NCI-H345 (cell line): ENCODE measurements around the gene PSMA4.
"Not testable (repeated sequence)": the region's sequence is repeated elsewhere in the genome, so short reads cannot be mapped to it uniquely, and the experiment has no call there.

Experiments used
- DNase-seq: peaks from one replicate; lab custom pipeline; 2025; lab: John Stamatoyannopoulos, UW

The PSMA4 gene

DNA sequence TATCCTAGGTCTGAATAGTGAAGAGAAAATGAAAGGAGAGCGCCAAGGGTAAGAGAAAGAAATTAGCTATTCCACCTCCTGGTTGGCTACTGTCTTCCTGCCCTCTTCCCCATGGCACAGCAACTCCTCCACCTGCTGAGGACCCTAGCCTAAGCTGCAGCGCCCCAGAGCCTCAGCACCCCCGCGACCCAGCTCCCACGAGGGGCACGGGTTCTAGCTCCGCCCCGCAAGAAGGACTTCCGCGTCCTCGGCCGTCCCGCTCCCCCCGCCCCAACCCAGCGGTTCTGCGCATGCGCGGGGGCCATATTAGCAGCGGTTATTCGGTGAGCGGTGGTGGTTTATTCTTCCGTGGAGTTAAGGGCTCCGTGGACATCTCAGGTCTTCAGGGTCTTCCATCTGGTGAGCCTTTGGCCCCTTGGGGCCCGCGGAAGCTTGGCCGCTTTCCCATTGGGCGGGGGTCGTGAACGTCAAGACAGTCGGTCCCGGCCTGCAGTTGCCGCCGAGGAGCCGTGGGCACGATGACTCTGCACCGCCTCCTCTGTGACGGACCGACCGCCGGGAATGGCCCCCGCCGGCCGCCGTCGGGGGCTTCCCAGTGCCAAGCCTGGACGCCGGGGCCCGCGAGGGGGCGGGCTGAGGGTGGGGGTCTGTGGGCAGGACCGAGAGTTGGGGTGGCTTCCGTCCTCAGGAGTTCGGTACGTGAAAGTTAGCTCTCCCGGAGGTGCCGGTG is at the start of gene PSMA4:
Gene PSMA4 (plus strand): TSS at position 304 of the 730 bp plus-strand sequence. CDS start 1,484 bp downstream, outside the sequence.
- DNase-seq = peak; percentile 85

DNA sequence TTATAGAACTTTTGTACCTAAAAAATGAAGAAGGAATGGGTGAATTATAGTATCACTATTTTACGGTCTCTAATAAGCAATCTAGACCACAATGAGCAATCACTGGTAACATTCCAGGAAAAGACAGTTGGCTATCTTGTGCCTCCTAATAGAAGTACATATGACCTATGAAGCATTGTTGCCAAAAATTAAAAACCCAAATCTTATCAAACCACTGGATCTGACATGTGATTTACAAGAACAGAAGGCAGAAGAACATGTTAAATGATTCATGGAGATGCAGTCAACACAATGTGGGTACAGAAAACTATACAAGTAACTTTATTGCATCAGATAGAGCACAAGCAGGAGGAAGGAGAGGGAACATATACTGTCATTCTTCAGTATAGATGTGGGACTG is 47.4 kb upstream of the PSMA4 start:
- no peak for DNase-seq

DNA sequence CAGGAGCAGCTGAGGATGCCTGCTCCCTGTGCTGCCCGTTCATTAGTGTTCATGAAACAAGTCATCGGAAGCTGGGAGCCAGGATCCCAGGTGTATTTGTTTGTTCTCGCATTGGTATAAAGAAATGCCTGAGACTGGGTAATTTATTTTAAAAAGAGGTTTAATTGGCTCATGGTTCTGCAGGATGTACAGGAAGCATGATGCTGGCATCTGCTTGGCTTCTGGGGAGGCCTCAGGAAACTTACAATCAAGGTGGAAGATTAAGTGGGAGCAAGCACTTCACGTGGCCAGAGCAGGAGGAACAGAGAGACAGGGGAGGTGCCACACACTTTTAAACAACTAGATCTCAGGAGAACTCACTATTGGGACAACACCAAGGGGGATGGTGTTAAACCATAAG is 38.4 kb upstream of the PSMA4 start:
- DNase-seq = no peak

DNA sequence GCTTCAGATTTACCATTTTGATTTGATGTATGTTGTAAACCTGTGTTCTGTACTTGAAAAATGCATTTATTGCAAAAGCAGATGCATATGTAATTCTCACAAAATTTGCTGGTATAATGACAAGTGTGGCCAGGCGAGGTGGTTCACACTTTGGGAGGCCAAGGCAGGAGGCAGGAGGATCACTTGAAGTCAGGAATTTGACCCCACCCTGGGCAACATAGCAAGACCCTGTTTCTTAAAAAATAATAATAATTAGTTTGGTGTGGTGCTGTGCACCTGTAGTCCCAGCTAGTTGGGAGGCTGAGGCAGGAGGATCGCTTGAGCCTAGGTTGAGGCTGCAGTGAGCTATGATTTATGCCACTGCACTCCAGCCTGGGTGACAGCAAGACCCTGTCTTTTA is 37.6 kb upstream of the PSMA4 start:
- no peak for DNase-seq

DNA sequence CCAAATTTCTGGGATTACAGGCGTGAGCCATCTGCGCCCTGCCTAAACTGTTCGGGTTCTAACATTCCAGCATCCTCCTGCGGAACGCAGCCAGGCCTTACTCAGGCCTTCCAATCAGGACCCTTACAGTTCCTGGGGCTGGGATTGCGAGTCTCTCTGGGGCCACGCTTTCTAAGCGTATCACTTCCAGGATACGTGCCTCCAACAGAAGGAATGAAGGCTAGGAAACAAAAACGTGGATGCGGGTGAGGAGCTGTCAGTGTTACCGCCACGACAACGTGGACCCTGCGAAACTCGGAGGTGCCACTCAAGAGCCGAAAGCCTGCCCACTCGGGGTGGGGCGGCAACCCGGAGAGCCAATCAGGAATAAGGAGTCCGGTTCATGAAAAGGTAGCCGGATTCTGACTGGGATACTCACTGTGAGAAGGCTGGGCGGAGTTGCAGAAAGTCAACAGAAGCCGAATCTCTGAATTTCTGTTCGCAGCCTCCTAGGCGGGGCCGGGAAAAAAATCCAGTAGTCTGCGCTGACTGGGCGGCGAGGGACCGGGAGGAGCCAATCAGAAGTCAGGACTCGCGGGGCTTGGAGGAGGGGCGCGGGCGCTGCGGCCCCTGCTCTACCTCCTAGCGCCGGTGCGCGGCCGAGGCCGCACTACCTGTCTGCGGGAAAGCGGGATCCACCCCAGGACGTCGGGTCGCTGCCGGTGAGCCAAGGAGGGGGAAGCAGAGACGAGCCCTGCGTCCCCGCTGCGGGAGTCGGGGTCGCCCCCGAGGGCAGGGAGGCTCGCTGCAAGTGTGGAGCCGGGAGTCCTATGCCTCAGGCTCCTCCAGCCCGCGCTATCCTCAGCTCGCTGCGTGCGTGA is 33.0 kb upstream of the PSMA4 start, which contains the start of gene HYKK:
Gene HYKK (plus strand): TSS at position 607 of the 860 bp plus-strand sequence. CDS start 5,512 bp downstream, outside the sequence.
- peak; percentile 90 for DNase-seq

DNA sequence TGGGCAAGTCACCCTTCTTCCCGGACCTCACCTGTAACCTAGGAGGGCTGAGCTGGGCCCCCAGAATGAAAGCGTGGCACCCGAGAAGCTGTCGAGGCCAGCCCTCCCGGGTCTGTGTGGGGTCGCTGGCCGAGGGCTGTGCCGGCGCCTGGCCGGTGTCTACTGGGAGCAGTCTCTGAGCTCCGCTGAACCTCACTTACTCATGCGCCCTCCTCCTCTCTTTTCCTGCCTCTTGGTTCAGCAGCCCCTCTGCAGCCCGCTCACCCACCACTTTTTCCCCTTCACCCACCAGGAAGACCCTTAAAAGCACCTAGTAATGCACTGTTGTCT is 32.4 kb upstream of the PSMA4 start:
- no peak for DNase-seq

DNA sequence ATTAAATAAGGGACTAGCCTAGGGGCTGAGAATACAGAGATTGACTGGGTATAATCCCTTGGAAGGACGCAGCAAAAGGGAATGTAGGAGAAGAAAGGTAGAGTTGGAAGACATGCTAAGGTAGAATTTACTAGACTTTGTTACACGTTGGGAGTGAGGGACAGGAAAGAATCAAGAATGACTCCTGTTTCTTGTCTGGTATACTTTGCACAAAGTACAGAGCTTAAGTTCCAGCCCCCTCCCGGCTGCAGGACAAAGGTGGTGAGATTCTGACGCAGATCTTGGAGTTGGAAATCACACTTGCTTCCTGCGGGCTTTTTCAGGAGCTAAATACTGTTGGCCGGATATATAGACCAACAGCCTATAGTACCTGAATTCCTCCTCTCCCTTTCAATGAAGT is 32.0 kb upstream of the PSMA4 start:
- no peak for DNase-seq

DNA sequence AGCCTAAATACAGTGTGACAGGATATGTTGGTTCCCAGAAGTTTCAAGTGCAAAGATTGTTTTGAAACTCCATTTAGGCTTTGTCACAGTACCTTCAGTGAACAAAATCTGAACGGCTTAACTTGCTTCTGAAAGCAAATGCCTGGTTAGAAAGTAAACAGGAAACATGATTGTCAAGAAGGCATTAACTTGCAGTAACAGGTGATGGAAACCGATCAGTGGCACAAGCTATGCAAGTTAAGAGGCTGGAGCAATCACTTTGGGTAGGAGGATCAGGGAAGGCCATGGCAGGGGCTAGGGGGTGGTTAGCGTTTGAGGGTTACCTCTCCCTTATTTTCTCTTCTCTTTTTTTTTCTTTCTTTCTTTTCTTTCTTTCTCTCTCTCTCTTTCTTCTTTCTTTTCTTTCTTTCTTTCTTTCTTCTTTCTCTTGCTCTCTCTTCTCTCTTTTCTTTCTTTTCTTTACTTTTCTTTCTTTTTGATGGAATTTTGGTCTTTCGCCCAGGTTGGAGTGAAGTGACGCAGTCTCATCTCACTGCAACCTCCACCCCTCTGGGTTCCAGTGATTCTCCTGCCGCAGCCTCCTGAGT is 30.4 kb upstream of the PSMA4 start:
- DNase-seq = no peak

DNA sequence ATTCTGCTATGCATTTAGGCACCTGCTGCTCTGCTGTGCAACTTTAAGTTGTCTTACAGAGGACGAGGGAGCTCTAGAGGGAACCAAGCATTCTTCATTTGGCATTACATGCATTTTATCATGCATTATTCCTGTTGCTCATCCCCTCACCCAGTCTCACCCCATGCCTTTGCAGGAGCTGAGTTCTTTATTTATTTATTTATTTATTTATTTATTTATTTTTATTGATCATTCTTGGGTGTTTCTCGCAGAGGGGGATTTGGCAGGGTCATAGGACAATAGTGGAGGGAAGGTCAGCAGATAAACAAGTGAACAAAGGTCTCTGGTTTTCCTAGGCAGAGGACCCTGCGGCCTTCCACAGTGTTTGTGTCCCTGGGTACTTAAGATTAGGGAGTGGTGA is 20.2 kb upstream of the PSMA4 start:
- DNase-seq = not testable (repeated sequence)

DNA sequence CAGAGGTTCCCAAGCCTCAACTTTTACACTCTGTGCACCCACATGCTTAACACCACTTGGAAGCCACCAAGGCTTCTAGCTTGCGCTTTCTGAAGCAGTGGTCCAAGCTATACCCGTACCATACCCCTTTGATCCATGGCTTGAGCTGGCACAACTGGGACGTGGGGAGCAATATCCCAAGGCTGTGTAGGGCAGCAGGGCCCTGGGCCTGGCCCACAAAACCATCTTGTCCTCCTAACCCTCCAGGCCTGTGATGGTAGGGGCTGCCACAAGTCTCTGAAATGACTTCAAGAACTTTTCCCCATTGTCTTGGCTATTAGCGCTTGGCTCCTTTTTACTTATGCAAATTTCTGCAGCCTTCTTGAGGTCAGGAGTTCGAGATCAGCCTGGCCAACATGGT is 16.0 kb upstream of the PSMA4 start:
- no peak for DNase-seq

DNA sequence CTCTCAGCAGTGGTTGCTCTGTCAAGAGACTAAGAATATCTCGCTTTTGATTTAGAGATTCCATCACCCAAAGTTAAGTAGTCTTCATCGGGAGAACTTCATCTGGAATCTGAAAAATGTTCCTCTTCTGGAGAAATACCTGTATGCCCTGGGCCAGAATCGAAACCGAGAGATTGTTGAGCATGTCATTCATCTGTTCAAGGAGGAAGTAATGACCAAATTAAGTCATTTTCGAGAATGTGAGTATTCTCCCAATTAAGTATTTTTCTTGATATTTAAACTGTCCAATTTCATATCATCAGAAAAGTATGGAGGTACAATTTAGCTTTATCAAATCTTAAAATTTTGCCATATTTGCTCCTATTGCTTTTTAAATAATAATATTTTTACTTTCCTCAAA is 12.9 kb upstream of the PSMA4 start:
- DNase-seq = no peak

DNA sequence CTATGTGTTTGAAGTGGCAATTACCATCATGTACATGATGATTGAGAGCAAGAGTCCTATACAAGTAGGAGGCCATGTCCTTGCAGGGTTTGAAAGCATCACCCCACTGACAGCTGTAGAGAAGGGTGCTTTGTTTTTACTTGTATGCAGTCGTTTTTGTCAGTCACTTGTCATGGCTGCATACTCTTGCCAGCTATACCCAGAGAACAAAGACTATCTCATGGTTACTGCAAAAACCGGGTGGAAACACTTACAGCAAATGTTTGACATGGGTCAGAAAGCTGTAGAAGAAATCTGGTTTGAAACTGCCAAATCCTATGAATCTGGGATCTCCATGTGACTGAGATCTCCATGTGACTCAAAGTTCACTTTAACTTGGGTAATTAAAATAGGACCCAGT is 6.9 kb upstream of the PSMA4 start:
- DNase-seq = no peak

DNA sequence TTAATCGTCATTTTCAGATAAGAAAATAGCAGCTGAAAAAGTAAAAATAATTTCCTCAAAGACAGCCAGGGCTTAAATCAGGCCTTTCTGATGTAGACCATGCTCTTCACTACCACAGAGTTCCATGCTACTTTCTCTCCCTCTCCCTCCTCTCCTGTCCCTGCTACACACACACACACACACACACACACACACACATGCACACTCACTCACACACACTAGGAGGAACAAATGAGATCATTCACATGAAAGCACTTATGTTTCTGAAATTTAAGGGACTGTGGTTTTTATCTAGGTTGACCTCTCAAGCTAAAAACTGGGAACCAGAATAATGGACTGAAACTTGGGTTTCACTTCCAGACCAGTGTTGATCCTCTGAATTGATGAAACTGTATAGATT is 4.1 kb upstream of the PSMA4 start:
- DNase-seq = no peak

DNA sequence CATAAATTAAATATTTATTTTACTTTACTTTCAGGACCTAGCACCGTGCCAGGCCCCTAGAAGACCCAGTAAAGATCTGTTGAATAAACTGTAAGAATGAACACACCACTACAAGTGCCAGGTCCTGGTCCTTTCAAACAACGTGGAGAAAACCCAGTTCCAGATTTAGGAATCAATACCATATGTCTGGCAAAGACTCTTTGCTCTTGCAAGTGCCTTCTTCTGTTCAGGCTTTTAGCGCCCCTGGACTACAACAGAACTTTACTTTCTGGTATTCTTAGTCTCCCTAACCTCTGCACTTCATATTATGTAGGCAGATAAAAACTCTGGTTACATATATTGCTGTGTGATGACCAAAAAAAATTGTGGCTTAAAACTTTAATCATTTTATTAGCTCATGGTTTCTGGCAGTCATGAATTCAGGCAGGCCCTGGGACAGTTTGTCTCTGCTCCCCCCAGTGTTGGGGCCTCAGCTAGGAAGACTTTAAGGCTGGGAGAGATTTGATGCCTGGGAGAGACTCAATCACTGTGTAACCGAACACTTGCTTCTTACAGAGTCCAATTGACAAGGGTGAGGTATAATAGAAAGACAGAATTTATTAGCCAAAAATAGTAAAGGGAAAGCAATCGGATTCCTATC is 2.9 kb upstream of the PSMA4 start:
- DNase-seq = no peak

DNA sequence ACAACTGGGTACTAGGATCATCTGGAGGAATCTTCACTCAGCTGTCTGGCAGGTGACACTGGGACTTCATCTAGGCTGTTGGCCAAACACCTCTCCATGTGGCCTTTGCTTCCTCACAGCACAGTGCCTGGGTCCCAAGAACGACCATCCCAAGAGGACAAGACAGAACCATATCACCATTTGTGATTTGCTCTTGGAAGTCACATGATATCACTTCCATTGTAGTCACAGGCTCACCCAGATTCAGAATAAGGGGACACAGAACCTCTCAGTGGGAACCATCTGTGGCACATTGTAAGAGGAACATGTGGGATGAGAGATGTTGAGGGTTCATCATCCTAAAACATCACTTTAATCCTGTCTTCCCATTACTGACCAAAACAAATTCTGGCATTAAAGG is 1.9 kb upstream of the PSMA4 start:
- no peak for DNase-seq

DNA sequence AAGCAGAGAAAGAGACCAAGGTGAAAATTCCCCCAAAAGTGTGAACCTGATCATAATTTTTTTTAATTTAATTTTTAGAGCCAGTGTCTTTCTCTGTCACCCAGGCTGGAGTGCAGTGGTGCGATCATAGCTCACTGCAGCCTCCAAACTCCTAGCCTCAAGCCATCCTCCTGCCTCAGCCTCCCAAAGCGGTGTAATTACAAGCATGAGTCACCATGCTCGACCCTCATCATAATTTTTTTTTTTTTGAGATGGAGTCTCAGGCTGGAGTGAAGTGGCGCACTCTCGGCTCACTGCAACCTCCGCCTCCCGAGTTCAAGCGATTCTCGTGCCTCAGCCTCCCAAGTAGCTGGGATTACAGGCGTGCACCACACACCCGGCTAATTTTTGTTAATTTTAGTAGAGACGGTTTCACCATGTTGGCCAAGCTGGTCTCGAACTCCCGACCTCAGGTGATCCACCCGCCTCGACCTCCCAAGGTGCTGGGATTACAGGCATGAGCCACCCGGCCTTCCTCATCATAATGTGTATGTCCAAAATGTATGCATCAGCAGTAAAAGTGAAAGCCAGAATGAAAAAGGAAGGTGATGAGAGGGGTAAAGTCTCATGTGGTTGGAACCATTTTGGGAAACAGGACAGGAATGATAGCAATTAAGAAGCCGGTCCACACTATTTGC is 642 bp upstream of the PSMA4 start:
- DNase-seq = not testable (repeated sequence)

DNA sequence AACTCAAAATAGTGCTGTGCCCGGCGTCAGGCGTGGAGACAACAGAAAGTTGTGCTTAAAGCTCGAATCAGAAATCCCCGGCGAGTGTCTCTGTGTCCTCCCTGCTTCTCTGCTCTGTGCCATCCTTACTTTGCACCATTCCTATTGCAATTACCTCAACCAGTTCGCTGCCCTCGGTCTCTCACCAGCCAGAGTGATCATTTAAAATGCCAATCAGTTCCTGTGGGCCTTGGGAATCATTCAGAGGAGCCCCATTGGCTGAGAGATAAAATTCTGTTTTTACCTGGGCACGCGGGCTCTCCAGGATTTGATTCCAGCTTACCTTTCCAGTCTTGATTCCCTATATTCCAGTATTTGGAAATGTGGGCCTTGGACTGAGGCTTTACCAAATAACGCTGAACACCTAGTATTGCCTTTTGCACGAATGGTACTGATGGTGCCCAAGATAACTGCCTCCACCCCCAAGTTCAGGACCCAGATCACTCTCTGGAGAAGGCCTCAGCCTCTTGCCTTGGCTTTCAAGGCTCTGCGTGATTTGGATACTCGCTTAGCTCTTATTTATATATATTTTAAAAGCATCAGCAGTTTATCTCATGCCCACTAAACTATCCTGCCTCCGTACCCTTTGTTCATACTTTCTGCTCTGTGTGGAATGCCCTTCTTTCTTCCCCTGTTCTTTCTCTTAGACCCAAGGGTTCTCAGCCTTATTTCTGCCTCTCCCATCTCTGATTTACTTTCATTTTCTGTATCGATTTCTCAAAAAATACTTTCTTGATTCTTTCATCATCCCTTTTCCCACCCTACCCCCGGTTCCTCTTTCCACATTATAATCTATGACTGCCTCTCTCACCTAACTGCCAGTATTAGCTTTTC is 863 bp downstream of the PSMA4 start:
- DNase-seq = no peak

DNA sequence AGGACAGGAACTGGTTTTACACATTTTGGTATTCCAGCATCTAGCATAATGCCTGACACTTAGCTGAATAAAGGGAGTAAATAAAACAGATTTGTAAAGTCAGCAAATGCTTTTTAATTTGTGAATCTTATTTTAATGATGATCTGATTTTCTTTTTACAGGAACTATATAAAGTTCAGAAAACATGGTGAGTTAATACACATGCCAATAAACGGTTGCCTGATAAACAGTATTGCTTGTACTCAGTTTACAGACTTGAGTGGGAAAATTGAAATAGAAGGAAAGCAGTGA is 1.4 kb downstream of the PSMA4 start:
- no peak for DNase-seq

DNA sequence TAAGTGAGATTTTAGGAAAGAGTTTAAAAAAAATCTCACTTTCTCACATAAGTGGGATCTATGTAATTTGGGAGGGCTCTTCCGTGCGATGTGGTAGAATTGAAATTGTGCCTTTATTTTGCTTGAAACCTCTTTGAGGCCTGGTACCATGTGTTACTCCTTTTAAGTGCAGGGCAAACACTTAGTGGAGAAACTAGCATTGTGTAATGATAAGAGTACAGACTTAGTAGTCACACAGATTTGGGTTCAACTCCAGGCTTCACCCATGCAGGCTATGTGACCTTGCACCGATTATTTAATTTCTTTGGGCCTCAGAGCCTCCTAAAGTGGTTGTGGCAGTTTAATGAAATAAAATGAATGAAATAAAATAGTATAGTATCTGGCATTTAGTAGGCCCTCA is 2.4 kb downstream of the PSMA4 start:
- no peak for DNase-seq

DNA sequence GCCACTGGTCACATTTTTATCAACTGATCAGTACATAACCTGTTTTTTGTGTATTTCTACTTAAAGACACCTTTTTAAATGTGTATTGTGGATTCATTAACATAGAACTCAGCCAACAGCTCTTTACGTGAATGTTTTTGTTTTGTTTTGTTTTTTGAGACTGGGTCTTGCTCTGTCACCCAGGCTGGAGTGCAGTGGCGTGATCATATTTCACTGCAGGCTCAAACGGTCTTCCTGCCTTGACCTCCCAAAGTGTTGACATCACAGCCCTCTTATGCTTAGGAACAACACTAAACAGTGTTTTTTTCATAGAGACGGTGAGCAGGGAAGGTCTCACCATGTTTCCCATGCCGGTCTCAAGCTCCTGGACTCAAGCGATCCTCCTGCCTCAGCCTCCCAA is 9.9 kb downstream of the PSMA4 start:
- no peak for DNase-seq

DNA sequence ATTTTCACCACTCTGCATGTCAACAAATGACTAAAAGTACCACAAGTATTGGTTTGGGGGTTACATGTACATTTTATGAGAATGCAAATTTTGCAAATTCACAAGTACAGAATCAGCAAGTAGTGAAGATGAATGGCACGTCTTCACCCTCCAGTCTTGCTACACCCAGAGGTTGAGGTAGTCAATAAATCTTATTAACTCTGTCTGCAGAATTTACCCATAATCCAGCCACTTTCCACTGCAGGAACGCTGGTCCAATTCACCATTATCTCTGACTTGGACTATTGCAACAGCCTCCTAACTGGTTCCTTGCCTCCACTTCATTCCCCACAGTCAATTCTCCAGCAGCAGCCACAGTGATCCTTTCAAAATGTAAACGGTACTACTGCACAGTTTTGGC is 10.6 kb downstream of the PSMA4 start:
- DNase-seq = no peak
